ENCODE measurements around the gene GASK1B. TPM values are rescaled to one million over a fixed set of nuclear protein-coding genes. Genes with fewer than 3 reads are reported as not detected.

Gene GASK1B
- polyA plus RNA-seq: 0.30 TPM

DNA sequence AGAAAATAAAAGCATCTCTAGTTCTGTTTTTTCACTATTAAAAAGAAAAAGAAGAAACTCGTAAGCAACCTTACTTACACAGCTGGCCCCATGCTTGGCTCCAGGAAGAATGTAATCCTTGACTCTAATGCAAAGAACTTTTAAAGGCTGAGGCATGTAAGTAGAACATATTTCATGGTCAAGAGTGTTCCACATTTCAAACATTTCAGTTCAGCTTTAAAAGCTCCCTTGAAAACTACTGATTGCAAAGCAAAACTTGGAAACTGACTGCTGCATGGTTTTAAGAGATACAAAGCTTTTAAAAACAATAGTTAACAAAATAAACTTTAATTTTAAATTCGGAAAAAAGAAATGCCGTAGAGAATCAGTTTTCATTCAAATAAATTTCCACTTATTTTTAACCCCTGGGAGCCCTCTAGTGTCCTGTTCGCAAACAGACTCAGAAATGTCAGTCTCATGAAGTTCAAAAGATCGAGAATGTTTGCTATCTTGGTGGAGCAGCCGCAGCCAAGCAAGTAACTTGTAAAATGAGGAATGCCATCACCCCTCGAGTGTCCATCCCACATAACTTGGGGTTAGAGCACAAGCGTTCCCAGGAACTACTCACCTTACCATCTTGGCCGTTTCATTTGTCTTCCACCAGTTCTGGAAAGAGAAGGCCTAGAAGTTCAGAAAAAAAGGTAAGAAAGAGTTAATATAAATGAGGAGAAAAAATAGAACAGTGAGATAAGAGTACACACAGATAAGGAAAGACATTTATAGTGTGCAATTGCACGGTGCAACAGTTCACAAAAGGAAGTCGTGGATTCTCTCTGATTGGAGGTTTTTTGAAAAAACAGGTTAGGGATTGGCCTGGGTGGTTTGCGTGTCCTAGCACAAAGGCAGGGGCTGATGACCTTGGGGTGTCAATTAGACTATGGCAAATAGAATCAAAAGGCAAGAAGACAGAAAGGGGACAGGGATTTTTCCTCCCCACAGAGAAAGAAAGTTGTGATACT, at the start of gene GASK1B:
GASK1B (minus strand) TSS at position 765 of the 998 bp plus-strand sequence. CDS start 1,650 bp downstream, outside the sequence.
- Mint-ChIP-seq H3K4me1 (no peaks in the 10 kb centered on the region), H3K27ac (no peak within 1 kb of the TSS), H3K27me3 (peaks cover 20% of the 10 kb centered on the region), H3K9me3 (no peaks in the 10 kb centered on the region), H3K36me3 (no peaks in the 10 kb centered on the region), H3K4me3 (no peak within 1 kb of the TSS)

DNA sequence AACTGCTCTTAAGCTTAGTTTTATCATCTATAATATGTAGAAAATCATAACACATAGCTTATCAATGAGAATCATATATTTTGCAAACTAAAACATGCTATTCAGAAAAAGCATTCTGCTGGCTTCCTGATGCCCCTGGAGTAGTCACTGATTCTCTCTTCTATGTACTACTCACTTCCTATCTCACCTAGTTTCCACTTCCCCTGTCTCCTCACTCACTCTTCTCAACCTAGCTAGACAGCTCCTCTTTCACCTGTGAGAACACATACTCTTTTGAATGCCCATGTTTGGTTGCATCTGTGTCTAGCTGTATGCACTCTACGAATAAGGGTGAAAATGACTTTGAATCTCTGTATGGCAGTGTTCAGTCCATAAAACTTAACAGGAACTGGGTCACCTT, 46.8 kb upstream of the GASK1B start:
- Mint-ChIP-seq H3K27me3 (peaks cover 3% of the 10 kb centered on the region), H3K4me3 (no peak overlapping the region), H3K4me1 (peaks cover 0 to 2% (median 0%) of the 10 kb centered on the region in 3 donors), H3K9me3 (peaks cover 0 to 1% (median 0%) of the 10 kb centered on the region in 3 donors), H3K27ac (no peak overlapping the region), H3K36me3 (no peaks in the 10 kb centered on the region)

DNA sequence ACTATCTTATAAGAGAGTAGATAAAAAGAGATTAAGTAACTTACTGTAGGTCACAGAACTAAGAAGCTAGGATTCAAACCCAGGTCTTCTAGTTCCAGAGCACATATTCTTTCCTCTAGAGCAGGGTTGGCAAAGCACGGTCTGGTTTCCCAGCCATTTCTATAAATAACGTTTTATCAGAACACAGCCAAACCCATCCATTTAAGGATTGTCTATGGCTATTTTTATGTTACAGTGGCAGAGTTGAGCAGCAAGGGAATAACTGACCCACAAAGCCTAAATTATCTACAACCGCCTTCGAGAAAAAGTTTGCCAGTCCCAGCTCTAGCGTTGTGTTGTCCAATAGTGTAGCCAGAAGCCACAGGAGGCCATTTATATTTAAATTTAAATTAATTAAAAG, 44.9 kb upstream of the GASK1B start:
- H3K4me1 Mint-ChIP-seq: no peaks in the 10 kb centered on the region
- no peak overlapping the region for H3K4me3 Mint-ChIP-seq
- no peak overlapping the region for H3K27ac Mint-ChIP-seq
- no peaks in the 10 kb centered on the region for H3K36me3 Mint-ChIP-seq
- peaks cover 0 to 1% (median 0%) of the 10 kb centered on the region in 3 donors for H3K9me3 Mint-ChIP-seq
- peaks cover 5% of the 10 kb centered on the region for H3K27me3 Mint-ChIP-seq

- H3K36me3 Mint-ChIP-seq: no peaks in the 10 kb centered on the region
- H3K27me3 Mint-ChIP-seq: peaks cover 13% of the 10 kb centered on the region
- peaks cover 0 to 2% (median 0%) of the 10 kb centered on the region in 3 donors for H3K4me1 Mint-ChIP-seq
- H3K27ac Mint-ChIP-seq: no peak overlapping the region
- peaks cover 0 to 1% (median 0%) of the 10 kb centered on the region in 3 donors for H3K9me3 Mint-ChIP-seq
- no peak overlapping the region for H3K4me3 Mint-ChIP-seq
Measured at GRCh38 chr4:158214856-158215255, 42.0 kb upstream of the GASK1B start.

DNA sequence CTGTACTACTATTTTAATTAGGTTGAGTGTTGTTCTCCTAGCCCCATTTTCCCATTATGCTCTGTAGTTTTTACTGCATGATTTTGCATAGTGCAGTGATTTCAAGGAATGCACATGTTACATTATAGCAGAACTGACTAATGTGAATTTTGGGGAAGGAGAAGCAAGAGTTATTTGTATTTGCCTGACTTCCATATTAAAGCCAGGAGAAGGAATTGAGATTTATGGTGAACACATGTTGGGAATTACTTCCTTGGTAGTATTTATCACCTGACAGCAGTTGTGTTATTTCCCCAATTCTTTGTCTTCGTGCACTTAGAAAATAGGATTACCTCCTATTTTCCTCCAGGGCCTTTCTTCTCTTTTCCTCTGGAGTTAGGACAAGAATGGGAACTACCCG, 40.6 kb upstream of the GASK1B start:
- peaks cover 0 to 7% (median 0%) of the 10 kb centered on the region in 3 donors for H3K4me1 Mint-ChIP-seq
- H3K36me3 Mint-ChIP-seq: no peaks in the 10 kb centered on the region
- H3K27ac Mint-ChIP-seq: no peak overlapping the region
- H3K27me3 Mint-ChIP-seq: peaks cover 13% of the 10 kb centered on the region
- no peaks in the 10 kb centered on the region for H3K9me3 Mint-ChIP-seq
- no peak overlapping the region for H3K4me3 Mint-ChIP-seq

DNA sequence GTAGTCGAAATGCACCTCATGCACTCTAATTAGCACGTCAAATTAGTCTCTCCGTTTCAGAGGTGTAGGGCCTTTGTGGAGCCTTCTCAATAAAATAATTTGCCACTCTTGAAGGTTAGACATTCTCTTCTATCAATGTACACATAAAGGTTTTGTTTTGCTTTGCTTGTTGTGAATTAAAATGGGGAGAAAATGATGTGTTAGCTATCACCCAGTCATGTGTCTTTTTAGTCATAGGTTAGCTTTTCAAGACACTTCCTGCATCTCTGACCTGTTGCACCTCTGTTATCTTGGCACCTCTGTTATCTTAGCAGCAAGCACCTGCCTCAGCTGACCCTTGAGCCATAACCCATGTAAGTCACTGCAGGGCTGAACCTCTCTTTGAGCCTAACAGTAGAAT, 38.4 kb upstream of the GASK1B start:
- peaks cover 10% of the 10 kb centered on the region for H3K27me3 Mint-ChIP-seq
- no peaks in the 10 kb centered on the region for H3K36me3 Mint-ChIP-seq
- no peak overlapping the region for H3K4me3 Mint-ChIP-seq
- peaks cover 0 to 7% (median 0%) of the 10 kb centered on the region in 3 donors for H3K4me1 Mint-ChIP-seq
- no peak overlapping the region for H3K27ac Mint-ChIP-seq
- H3K9me3 Mint-ChIP-seq: peaks cover 0 to 2% (median 0%) of the 10 kb centered on the region in 3 donors

- Mint-ChIP-seq H3K27me3 (peaks cover 10% of the 10 kb centered on the region), H3K4me1 (peaks cover 0 to 7% (median 0%) of the 10 kb centered on the region in 3 donors), H3K36me3 (peaks cover 2% of the 10 kb centered on the region), H3K4me3 (peak within 1 kb of the TSS in 3 of 4 donors; percentile 64 to 85 (median 77)), H3K9me3 (peaks cover 0 to 4% (median 3%) of the 10 kb centered on the region in 3 donors), H3K27ac (no peak within 1 kb of the TSS)
Measured at GRCh38 chr4:158209825-158210807, 37.3 kb upstream of the GASK1B start, which contains the start of gene TMEM144. Gene TMEM144 (plus strand): TSS chr4:158210486. CDS start chr4:158212668, 2,182 bp downstream.

DNA sequence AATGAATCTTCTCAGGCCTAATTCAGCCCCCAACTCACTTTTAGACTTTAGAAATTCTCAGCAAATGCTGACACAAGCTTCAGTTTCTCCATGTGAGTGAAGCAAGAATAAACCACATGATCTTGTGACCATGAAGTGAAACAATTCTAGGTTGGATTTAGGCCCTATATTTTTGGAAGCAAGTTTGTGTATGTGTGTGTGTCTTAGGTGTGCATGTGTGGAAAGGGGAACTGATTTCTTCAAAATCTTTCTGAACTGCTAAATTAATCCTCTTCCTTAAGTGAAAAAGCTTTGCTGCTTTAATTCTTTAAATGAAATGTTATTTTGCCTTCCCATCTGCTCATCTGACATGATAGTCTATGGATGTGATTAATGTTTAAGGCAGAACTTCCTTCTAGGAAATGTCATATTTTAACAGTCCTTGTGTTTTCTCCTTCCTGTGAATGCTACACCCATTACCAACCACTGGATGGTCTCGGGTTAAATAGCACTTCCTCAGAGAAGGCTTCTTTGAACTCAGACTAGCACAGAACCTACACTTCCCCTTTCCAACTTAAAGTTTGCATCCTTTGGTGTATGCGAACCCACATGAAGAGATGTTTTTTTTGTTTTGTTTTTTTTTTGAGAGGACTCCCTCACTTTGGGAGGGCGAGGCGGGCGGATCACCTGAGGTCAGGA, 36.3 kb upstream of the GASK1B start:
- Mint-ChIP-seq H3K27me3 (peaks cover 10% of the 10 kb centered on the region), H3K4me3 (no peak overlapping the region), H3K9me3 (peaks cover 0 to 4% (median 3%) of the 10 kb centered on the region in 3 donors), H3K27ac (no peak overlapping the region), H3K36me3 (peaks cover 2% of the 10 kb centered on the region), H3K4me1 (peaks cover 0 to 7% (median 0%) of the 10 kb centered on the region in 3 donors)

- H3K27me3 Mint-ChIP-seq: no peaks in the 10 kb centered on the region
- H3K27ac Mint-ChIP-seq: no peak overlapping the region
- H3K4me3 Mint-ChIP-seq: no peak overlapping the region
- peaks cover 0 to 2% (median 0%) of the 10 kb centered on the region in 3 donors for H3K4me1 Mint-ChIP-seq
- peaks cover 2% of the 10 kb centered on the region for H3K36me3 Mint-ChIP-seq
- peaks cover 0 to 4% (median 3%) of the 10 kb centered on the region in 3 donors for H3K9me3 Mint-ChIP-seq
Measured at GRCh38 chr4:158203929-158204328, 31.1 kb upstream of the GASK1B start.

DNA sequence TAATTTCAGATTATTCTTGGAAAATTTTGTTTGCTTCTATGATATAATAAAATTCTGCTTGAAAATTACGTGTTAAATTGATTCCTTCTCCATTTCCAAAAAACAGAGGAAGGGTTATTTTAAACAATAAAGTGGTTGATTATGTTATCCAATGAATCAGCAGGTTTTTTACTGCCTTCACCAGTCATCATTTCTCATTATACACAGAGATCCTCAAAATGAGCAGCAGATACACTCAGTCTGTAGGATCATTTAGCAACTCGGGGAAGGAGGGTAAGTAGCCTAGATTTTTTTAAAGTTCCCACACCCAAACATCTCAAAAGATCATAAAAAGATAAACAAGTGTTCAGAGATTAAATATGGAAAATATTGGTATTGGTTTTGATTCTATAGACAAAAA, 30.6 kb upstream of the GASK1B start:
- Mint-ChIP-seq H3K36me3 (peaks cover 2% of the 10 kb centered on the region), H3K4me3 (no peak overlapping the region), H3K27ac (no peak overlapping the region), H3K27me3 (no peaks in the 10 kb centered on the region), H3K4me1 (peaks cover 0 to 1% (median 0%) of the 10 kb centered on the region in 3 donors), H3K9me3 (peaks cover 0 to 4% (median 3%) of the 10 kb centered on the region in 3 donors)

GRCh38 chr4:158202481-158202880, 29.7 kb upstream of the GASK1B start:
- Mint-ChIP-seq H3K4me1 (peaks cover 0 to 1% (median 0%) of the 10 kb centered on the region in 3 donors), H3K4me3 (no peak overlapping the region), H3K27me3 (no peaks in the 10 kb centered on the region), H3K36me3 (peaks cover 2% of the 10 kb centered on the region), H3K27ac (no peak overlapping the region), H3K9me3 (peaks cover 0 to 3% (median 3%) of the 10 kb centered on the region in 3 donors)

DNA sequence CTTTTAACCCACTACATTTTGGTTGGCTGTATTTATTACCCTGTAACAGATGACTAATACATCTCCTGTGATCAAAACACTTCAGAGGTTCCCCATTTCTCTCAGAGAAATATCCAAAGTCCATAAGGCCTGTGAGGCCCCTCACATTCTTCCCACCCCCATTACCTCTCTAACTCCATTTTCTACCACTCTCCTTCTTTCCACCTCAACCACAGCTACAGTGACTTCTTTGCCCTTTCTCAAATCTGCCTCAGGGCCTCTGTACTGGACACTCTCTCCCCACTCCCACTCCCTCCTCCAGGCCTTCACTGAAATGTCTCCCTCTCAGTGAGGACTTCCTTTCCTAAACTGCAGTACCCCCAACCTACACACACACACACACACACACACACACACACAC, 29.1 kb upstream of the GASK1B start:
- Mint-ChIP-seq H3K27me3 (no peaks in the 10 kb centered on the region), H3K9me3 (peaks cover 0 to 3% (median 1%) of the 10 kb centered on the region in 3 donors), H3K27ac (no peak overlapping the region), H3K4me1 (peaks cover 0 to 1% (median 0%) of the 10 kb centered on the region in 3 donors), H3K4me3 (no peak overlapping the region), H3K36me3 (peaks cover 2% of the 10 kb centered on the region)

DNA sequence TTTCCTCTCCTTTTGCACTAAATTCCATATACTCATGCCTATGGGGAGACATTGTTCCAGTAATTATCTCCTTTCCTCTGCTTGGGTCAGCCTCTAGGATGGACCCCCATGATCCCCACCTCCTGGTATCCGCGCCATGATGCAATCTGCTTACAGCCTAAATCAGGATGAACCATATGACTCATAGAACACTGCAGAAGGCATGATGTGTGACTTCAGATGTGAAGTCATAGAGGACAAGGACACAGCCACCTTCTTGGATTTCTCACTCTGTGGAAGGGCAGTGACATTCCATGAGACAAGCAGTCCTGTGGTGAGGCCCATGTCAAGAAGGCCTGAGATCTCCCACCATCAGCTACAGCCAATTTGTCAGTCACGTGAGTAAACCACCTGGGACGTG, 28.5 kb upstream of the GASK1B start:
- Mint-ChIP-seq H3K27me3 (no peaks in the 10 kb centered on the region), H3K27ac (no peak overlapping the region), H3K4me3 (no peak overlapping the region)

GRCh38 chr4:158200214-158200613, 27.4 kb upstream of the GASK1B start:
- Mint-ChIP-seq H3K36me3 (no peaks in the 10 kb centered on the region), H3K9me3 (no peaks in the 10 kb centered on the region), H3K4me1 (peaks cover 0 to 1% (median 0%) of the 10 kb centered on the region in 3 donors), H3K4me3 (no peak overlapping the region), H3K27me3 (no peaks in the 10 kb centered on the region), H3K27ac (no peak overlapping the region)

More for the DNA sequence above, 28.5 kb upstream of the GASK1B start:
- Mint-ChIP-seq H3K36me3 (peaks cover 2% of the 10 kb centered on the region), H3K4me1 (peaks cover 0 to 1% (median 0%) of the 10 kb centered on the region in 3 donors), H3K9me3 (peaks cover 0 to 3% (median 1%) of the 10 kb centered on the region in 3 donors)

Data from IgD-negative memory B cell (primary cell).